HG02973 (cell line): Measurements from ENCODE around the gene CSTF2.

Source experiments
- ATAC-seq: cut with Tn5 transposase; IDR thresholded peaks from one replicate; pipeline ENCODE4 v1.9.1; 2021; ENCODE audit warnings: moderate library complexity; ENCODE audit not compliant: unreplicated experiment

CSTF2 gene

GRCh38 chrX:100871594-100872560 lies 51.7 kb downstream of the CSTF2 start:
- ATAC-seq = no peak

- no peak for ATAC-seq
These were observed 54.1 kb downstream of the CSTF2 start, which contains the start of gene NOX1 for GRCh38 chrX:100874325-100874724. TSS of gene NOX1 (minus strand) at chrX:100874359. CDS start at chrX:100874139, 220 bp downstream.

GRCh38 chrX:100880368-100880767 lies 60.2 kb downstream of the CSTF2 start:
- ATAC-seq = no peak

- ATAC-seq = no peak
These were observed 63.5 kb downstream of the CSTF2 start for GRCh38 chrX:100883654-100884053.
